ENCODE measurements around the gene GLI3.
A peak's percentile ranks its signal among the peaks of the same experiment; 100 is the strongest.

GLI3 gene

GRCh38 chr7:42237811-42238541 lies 967 bp upstream of the GLI3 start:
- POLR2A ChIA-PET, result interaction anchor here (0.6 to 1.3 kb wide), 2 partner anchors 69 to 593 kb away, joined by 3 to 4 read pairs; no protein-coding TSS in a partner anchor
- no peaks in the 10 kb centered on the region for H3K36me3 ChIP-seq (ENCODE audit: control insufficient read depth in 2 of 2, insufficient read depth in 1 of 2, low read length in 2 of 2)
- peak overlapping the region; percentile 96 for H3K27ac ChIP-seq (ENCODE audit: extremely low read depth, low read depth, low read length)
- H3K9me3 ChIP-seq (ENCODE audit: control insufficient read depth, insufficient read depth, low read depth, low read length), result no peaks in the 10 kb centered on the region
- CTCF ChIA-PET, result interaction anchor here (0.6 to 1.4 kb wide), 4 partner anchors 62 to 295 kb away, joined by 3 to 4 read pairs (median 4); no protein-coding TSS in a partner anchor
- H3K4me1 ChIP-seq (ENCODE audit: control insufficient read depth, insufficient read depth, low read length), result peaks cover 47% of the 10 kb centered on the region
- H3K4me3 ChIP-seq (ENCODE audit: low read depth, low read length), result peak overlapping the region; percentile 74
- TF ChIP-seq HIC1 (tag by site-specific recombination; IDR thresholded peaks at IDR 0.05), result peak; percentile 73
- no peak for TF ChIP-seq ZBTB44 (tag by site-specific recombination; IDR thresholded peaks at IDR 0.05)
- no peak for TF ChIP-seq ZNF221 (tag by site-specific recombination; IDR thresholded peaks at IDR 0.05; ENCODE audit: borderline replicate concordance)
- TF ChIP-seq ZNF362 (tag by site-specific recombination; IDR thresholded peaks at IDR 0.05), result no peak
- TF ChIP-seq ZNF184 (tag by site-specific recombination; IDR thresholded peaks at IDR 0.05), result no peak
- no peak for TF ChIP-seq ZNF585B (tag by site-specific recombination; IDR thresholded peaks at IDR 0.05)
- TF ChIP-seq ZNF518A (tag by site-specific recombination; conservative IDR thresholded peaks at IDR 0.05; ENCODE audit: low read depth), result no peak
- TF ChIP-seq GFI1B (tag by site-specific recombination; IDR thresholded peaks at IDR 0.05), result no peak
- no peak for TF ChIP-seq MYNN (tag by site-specific recombination; IDR thresholded peaks at IDR 0.05; ENCODE audit: borderline replicate concordance)
- TF ChIP-seq ZBTB10 (tag by site-specific recombination; IDR thresholded peaks at IDR 0.05), result peak; percentile 93
- no peak for TF ChIP-seq ZNF560 (tag by site-specific recombination; IDR thresholded peaks at IDR 0.05; ENCODE audit: borderline replicate concordance)
- TF ChIP-seq ZNF600 (tag by site-specific recombination; IDR thresholded peaks at IDR 0.05), result no peak
- 0 out of 2 replicates have a peak, but pooled peaks have one; percentile 16 for TF ChIP-seq ZNF18 (tag by site-specific recombination; IDR thresholded peaks at IDR 0.05)
- no peak for TF ChIP-seq REST (tag by site-specific recombination; IDR thresholded peaks at IDR 0.05)
- TF ChIP-seq ZBTB48 (tag by site-specific recombination; IDR thresholded peaks at IDR 0.05), result no peak
- TF ChIP-seq ZNF768 (tag by site-specific recombination; IDR thresholded peaks at IDR 0.05), result no peak
- no peak for TF ChIP-seq ZNF677 (tag by site-specific recombination; IDR thresholded peaks at IDR 0.05)
- TF ChIP-seq MEIS1 (CRISPR knock-in tag; IDR thresholded peaks at IDR 0.05; ENCODE audit: borderline replicate concordance), result no peak
